ENCODE data around the gene FXYD1.

GRCh38 chr19:35142606-35143230 is 4.1 kb downstream of the FXYD1 start:
- TF ChIP-seq, protein P1, sequence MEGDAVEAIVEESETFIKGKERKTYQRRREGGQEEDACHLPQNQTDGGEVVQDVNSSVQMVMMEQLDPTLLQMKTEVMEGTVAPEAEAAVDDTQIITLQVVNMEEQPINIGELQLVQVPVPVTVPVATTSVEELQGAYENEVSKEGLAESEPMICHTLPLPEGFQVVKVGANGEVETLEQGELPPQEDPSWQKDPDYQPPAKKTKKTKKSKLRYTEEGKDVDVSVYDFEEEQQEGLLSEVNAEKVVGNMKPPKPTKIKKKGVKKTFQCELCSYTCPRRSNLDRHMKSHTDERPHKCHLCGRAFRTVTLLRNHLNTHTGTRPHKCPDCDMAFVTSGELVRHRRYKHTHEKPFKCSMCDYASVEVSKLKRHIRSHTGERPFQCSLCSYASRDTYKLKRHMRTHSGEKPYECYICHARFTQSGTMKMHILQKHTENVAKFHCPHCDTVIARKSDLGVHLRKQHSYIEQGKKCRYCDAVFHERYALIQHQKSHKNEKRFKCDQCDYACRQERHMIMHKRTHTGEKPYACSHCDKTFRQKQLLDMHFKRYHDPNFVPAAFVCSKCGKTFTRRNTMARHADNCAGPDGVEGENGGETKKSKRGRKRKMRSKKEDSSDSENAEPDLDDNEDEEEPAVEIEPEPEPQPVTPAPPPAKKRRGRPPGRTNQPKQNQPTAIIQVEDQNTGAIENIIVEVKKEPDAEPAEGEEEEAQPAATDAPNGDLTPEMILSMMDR (IDR thresholded peaks at IDR 0.05), result peak in 3 of 6 experiments; percentile 28 to 90 (median 69)
- no peak for TF ChIP-seq POLR2A (IDR thresholded peaks at IDR 0.05)

Measured in esophagus squamous epithelium (tissue), 4 donors.